NCI-H524 (cell line): Measurements from ENCODE around the gene KLF2.

ENCODE experiments used
- DNase-seq, 2 experiments: peaks; one replicate each; lab custom pipeline; 2025; lab: John Stamatoyannopoulos, UW

Gene KLF2

DNA sequence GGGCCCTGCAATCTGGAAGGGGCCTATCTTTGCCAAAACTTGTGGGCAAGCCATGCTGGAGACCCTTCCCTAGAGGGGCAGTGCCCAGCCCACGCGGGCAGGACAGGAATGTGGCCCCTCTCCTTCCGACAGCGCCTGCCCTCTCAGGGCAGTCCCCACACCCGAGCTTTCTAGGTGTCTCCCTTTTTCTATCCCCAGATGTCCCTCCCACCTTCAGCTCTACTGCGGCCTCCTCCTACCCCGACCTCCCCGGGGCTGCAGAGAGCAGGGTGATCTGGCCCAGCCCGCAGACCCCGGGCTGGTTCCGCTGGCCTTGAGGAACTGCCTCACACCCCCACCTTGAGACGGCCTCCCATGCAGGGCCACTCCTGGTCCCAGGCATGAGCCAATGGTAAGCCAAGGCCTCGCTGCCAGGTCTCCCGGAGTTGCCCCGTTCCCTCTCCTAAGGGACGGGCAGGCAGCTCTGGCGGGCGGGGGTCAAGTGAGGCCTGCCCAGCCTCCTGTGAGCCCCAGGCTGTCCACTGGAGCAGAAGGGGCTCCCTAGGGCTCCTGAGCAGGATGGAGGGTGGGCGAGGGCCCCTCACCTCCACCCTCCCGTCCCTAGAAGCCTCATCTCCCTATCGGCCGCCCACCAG lies 39.7 kb downstream of the KLF2 start:
- DNase-seq, result no peak

DNA sequence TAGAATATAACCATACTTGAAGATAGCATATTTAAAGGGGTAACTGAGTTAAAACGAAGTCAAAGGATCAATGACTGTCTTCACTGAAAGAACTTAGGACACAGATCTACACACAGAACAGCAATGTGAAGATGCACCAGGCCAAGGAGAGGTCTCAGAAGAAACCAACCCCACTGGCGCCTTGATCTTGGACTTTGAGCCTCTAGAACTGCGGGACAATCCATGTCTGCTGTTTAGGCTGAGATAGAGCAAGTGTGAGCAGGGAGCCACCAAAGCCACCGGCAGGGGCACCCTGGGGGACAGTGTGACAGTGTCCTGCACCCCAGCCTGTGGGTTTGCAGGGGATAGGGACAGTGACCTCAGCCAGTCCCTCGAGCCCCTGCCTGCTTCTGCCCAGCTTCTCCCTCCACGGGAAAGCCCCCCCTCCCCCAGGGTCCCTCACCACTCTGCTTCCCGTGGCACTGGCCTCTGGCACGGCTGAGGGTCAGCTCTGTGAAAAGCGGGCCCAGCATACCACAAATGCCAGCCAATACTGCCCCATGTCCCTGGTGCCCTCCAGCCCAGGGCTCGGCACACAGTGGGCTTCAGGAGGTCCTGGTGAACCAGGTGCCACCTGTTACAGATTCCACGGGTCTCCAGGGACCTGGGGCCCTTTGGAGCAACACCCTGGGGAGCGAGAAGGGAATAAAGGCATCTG lies 40.8 kb downstream of the KLF2 start:
- no peak for DNase-seq

DNA sequence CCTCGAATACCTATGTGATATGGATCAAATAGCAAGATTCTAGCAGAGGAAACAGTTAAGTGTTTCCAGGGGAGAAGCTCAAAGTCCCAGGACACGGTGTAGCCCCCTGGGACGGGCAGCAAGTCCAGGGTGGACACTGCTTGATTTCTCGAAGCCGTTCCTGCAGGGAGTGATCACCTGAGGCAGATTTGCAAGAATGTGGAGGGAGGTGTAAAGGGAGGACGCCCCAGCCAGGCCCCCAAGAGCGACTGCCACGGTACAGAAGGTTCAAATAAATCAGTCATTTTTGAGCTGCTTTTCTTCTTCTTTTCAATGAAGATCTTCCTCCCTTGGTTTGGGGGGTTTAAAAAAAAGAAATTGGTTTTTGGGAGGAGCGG lies 41.4 kb downstream of the KLF2 start:
- no peak for DNase-seq

DNA sequence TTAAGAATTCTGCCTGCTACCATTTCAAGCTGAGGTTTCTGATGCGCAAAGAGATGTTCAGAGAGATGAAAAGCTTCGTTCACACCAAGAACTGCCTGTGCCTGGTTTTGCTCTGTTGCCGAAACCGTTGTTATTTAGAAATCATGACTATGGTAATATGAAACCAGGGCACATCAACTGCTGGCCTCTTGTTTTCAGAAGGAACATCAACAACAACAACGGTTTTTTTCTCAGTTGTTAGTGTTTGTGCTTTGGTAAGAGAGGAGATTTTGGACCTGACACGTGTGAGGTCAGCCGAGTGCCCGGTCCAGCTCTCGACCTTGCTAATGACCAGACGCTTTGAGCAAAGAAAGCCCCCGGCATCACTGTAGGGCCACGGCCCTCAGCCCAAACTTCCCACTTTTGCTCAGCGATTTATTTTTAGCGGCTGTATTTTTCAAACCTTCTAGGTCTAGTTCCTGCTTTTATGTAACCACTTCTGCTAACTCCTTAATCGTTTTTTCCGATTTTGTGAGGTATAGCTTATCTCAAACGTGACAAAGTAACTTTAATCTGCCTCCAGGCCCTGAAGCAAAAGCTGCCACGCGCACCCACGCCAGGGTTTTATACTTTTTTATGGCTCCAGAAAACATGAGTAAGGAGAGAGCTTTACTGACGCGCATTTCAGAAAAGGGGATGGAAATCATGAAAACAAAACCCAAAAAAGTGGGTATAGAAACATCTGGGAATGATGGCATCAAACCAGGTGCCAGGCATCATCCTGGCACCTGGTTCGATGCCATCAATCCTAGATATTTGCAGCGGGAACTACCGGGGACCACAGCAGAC lies 42.0 kb downstream of the KLF2 start:
- DNase-seq, result no peak

DNA sequence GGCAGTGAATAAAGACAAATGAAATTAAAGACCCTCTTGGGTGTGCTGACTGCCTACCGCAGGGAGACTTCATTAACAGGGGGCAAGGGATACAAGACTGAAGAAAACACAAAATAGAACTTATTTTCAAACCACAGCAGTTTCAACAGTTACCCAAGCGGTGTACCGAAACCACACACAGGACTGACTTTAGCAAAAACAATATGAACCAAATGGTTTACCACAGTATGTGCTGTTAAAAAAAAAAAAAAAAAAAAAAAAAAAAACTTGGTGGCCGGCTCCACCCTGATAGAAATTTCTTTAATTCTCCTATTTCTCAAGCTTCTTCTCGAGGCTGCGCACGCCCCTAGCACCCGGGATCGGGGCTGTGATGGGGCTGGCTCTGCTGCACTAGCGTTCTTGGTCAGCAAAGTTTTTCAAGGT lies 42.6 kb downstream of the KLF2 start:
- no peak for DNase-seq

DNA sequence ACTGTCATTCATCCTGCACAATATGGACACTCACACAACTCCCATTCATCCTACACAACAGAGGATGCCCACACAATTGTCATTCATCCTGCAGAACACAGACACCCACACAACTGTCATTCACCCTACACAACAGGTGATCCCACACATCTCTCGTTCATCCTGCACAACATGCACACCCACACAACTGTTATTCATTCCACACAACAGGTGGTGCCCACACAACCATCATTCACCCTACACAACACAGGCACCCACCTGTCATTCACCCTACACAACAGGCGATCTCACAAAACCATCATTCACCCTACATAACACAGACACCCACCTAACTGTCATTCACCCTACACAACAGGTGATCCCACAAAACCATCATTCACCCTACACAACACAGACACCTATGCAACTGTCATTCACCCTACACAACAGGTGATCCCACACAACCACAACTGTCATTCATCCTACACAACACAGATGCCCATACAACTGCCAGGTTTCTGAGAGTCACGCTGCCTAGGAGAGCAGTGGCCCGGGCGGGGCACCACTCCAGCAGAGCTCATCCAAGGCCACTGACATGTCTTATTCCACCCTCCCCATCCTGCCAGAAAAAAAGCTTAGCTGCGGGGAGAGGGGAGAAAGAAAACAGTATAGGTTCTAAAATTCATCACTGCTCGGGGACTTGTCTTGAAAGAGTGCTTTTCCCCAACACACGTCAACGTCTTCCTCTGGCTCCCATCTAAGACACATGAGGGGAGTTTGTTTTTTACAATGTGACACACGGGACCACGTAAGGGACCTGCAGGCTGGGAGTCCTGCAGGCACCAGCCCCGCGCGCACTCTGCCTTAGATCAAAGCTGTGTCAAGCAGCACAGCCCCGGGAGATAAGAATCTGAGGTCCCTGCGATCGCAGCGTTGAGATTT lies 44.0 kb downstream of the KLF2 start:
- no peak for DNase-seq

DNA sequence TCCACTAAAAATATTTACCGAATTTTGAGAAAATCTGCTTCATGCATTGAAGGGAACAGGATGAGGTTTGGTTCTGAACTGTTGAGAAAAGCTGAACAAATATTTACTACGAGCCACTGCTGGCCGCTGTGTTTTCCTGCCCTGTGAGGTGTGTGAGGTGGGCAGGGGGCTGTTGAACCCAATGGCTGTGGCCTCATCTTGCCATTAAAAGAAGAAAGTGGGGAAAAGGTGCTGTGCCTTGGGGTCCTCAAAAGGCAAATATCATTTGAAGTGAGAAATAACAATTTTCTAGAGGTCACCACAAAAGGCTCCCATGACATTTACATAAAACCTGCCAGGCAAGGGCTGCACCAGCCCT lies 44.7 kb downstream of the KLF2 start:
- no peak for DNase-seq

DNA sequence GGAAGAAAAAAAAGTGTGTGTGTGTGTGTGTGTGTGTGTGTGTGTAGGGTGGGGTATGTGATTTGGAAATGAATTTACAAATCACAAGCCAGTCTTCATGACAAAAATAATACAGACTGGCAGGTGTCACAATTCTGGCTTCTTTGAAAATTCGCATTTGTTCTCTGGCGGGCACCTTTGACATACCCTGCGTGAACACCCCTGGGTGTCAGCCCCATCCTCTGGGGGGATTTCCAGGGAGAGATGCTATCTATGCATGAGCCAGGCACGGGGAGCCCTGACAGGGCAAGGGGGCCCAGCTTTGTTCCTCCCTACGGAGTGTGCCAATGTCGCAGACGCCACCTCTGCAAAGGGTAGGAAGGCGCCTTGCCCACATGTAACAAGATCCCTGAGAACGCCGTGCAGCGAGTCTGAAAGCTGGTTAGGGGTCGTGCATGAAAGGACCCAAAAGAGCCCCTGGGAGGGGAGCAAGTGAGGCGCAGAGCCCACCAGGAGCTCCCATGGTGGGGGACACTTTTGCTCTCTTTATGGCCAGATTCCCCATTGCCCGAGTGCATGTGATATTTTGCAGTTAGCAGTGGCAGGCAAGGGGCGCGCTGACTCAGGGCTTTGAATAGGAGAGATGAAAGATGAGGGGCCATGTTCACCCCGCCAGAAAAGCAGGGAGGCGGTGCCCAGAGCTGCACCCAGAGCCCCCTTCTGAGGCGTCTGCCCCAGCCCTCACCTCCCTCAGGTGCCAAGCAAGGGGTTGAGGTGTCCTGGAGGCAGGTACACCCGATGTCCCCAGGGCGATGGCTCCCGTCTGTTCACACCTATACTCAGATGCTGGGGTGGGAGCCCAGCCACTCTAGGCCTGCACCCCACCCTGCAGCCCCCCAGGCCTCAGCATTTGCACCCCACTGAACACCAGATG lies 45.3 kb downstream of the KLF2 start:
- DNase-seq, result no peak

DNA sequence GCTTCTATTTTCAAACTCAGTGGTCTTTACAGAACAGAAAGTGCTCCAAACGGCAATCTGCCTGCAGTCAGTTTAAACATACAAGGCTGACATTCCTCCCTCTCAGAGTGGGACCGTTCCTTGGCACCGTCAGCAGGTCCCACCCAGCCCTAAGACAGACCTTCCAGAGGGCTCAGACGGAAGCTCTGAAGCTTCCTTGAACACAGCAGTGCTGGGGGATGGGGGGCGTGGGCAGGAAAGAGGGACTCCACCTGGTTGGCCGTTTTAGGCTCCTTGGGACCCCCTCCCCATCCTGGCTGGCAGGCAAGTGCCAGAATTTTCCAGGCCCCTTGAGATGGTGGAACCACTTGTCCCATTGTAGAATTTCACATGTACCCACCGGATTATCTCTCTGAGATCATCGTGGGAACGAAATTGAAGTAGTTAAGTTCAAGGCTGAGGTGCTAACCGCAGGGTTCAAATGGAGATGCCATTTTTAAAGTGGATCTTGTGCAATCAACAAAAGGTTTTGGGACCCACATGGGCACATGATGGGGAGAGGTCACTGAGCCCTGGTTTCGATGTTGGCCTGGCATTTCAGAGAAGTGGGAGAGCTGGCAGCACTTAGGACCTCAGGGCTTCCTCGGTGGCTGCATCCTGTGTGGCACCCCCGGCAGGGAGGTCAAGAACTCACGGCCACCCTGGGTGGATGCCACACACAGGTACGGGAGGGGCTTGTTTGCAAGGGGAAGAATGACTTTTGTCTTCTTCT lies 46.2 kb downstream of the KLF2 start:
- DNase-seq, result no peak

DNA sequence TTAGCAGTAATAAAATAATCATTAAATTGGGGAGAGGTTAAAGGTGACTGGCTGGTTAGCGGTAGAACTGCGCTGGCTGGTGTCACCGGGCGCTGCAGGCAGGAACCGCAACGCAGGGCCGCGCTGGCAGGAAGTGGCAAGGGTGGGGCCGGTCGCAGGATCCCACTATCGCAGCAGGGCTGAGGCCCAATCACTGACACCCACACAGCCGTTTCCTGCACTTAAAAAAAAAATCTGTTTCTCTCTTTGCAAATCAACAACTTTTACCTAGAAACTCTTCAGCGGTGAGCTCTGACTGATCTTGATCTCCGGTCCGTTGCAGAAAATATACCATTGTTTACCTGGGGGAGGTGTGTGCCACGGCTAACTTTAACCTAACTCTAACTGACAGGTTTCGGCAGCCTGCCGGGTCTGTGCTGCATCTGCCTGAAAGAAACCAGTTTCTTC lies 46.9 kb downstream of the KLF2 start:
- DNase-seq, result no peak

DNA sequence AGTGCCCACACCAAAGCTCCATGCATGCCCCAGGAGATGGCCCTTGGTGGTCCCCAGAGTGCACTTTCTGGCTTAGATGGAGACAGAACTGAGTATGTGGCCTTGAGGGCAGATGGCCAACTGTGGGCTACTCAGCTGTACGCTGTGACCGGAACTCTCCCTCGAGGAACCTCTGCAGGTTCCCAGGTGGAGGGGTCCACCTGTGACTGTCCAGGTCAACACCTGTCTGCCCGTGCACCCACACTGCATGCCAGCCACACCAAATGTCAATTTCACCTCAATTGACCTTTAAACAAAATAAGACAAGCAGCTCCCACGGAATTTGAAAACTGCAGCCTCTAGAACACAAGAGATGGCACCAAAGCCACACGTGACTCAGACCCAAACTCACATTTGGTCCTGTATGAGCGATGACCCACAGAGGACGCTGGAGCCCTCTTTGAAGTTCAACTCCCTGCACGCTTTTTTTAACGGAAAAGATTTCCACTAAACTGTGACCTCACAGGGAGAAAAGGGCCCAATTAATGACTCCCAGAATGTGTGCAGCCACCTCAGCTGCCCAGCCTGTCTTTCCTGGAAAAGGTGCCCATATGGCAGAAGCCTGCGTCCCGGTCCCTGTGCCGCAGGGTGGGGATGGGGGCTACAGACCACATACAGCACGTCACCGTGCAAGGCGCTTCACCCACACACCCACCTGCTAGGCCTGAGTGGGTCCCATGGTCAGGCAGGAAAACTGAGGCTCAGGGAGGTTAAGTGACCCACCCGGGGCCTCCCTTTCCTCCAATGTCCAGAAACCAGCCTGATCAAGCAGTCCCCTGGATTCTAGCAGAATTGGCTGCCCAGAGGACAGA lies 47.7 kb downstream of the KLF2 start:
- DNase-seq, result no peak

DNA sequence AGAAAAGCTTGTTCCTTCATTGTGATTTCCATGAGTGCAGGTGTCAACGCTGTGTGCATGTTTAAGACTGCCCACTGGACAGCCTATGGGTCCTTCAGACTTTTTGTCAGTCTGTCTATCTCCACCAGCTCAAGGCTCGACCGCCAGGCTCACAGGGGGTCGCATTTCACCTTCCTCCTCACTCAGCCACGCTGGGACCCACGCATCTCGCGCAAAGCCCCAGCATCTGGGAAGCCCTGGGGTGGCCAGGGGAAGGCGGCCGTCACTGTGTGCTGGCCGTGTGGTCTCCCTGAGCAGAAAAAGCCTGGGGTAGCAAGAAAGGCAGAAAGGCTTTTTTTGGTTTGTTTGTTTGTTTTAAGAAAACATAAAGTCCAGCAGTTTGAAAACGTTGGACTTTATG lies 48.5 kb downstream of the KLF2 start:
- no peak for DNase-seq

DNA sequence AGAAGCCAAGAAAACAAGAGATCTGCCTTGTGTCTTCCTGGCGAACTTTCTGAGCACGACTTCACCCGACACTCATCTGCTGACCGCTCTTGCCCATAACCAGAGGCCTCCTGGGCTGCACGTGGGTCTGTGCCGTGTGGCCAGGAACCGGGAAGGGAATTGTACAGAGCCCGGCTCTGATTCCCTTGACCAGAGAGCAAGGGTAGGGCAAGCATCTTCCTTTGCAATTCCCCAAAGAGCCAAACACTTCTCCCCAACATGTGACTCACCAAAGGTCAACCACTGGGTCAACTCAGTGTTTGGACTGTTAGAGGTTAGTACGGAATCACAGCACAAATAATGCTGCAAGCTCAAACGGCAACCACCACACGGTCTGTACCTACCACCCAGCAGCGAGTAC lies 48.9 kb downstream of the KLF2 start:
- DNase-seq, result no peak

DNA sequence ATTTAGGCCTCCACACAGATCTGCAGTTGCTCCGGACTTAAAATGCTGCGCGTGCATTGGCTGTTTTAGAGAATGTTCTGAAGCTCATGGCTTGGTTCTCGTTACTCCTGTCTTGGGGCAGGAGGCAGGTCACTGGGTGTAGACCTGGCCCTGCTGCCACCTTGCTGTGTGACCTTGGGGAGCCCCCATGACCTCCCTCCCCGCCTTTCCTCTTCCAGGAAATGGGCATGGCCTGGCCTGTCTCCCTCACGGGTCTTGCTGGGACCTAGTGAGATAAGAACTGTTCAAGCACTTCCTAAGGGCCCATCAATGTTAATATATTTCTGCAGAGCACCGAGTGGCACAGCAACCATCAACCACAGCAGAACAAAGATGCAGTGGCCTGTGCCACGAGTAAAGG lies 49.4 kb downstream of the KLF2 start:
- DNase-seq, result no peak

DNA sequence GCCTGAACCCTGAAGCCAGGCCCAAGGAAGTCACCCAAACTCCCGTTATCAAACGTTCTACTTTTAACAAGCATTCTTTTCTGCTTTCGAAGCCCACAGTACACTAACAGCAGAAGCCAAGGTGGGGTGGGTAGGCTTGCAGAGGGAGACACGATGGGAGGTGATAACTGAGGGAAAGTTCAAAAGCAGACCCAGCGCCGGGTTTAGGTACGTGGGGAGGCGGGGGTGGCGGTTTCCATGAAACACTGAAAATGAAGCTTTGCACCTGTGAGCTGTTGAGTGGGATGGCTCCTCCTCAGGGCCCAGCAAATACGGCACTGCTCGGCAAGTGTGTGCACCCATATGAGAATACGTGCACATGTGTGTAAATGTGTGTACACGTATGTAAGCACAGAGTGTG lies 49.8 kb downstream of the KLF2 start:
- no peak for DNase-seq

DNA sequence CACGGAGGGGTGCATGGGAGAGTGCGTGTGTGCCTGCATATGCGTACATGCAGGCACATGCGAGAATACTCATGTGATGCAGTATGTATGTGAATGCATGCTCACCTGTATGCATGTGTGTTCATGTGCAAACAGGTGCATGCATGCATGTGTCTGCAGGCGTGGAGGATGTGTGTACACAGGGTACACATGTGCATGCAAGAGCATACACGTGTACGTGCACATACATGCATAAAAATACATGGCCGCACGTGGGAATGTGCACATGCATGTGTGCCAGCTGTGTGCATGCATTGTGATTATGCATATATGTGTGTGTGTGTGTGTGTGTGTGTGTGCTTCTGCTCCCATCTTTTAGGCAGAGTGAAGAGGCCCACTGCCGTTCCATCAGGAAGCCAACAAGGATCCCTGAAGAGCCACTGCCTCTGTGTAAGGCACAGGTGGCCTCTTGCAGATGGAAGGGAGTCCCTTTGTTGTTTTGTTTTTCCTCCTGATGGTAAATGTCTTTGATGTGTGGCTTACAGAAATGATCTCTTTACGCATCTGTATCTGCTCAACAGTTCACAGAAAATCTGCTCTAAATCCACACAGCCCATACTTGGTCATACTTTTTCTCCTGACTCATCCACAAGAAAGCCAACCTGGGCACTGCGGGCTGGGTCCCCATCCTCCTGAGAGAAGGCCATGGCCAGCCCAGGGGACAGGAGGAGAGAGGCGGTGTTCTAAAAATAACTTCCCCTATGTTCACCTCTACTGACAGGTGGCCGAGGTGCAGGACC lies 50.7 kb downstream of the KLF2 start:
- no peak for DNase-seq

DNA sequence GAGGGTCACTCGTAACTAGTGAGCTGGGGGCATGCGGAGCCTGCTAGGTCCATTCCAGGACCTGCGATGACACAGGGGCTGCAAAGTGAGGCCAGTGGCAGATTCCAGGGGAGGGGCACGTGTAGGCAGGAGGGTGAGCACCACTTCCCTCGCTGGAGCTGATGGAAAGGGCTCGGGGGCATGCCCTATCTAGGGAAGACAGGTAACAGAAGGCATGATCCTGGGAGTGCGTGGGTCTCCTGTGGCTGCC lies 51.2 kb downstream of the KLF2 start:
- no peak for DNase-seq

DNA sequence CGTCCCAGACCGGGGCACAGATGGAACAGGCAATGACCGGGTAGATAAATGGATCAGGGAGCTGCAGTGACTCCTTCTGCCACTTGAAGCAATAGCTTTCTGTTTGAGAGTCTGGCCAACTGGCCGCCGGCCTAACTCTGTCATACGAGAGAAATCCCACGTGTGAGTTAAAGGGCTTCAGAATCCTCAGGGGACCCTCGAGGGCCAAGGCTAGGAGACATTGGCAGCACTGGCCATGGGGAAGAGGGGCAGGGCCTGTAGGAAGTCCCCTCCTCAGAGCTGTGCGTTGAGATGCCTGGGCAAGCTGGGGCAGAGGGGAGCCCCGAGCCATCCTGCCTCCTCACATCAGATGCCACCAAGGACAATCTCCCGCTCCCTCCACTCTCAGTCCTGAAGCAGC lies 51.6 kb downstream of the KLF2 start:
- DNase-seq, result no peak

DNA sequence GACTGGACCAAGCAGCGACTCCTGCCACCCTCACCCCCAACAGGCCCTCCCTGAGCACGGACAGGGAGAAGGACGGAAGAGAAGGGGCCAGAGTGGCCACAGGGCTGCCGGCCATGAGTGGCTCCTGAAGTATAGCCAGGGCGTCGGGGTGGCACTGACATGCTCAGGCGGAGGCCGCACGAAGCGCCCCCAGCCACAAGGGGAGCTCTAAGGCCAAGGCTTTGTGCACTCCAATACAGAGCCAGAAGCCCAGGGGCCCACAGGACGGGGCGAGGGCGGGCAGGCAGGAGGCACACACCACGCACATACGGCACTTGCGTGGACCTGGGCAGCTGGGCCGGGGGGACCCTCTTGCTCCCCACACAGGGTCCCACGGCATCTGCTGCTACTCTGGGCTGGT lies 52.0 kb downstream of the KLF2 start:
- DNase-seq, result no peak
